Measurements from ENCODE around the gene RABEP1. TPM values are rescaled to one million over a fixed set of nuclear protein-coding genes. Genes with fewer than 3 reads are reported as not detected.

The RABEP1 gene
- total RNA-seq, 2 experiments from 2014 or later: 27.4 to 31.8 TPM

DNA sequence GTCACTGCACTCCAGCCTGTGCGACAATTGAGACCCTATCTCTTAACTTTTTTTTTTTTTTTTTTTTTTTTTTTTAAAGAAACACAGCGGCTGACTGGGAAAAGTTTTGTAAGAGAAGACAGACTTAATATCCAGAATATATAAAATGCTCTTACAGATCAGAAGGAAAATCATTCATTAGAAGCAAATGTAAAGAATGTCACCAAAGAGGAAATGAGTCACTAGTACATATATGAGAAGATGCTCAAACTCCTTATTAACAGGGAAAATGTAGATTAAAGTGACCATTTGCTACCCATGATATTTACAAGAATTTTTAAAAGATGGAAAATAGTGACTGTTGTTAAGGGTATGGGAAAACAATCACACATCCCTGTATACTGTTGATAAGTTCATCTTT lies 48.9 kb downstream of the RABEP1 start:
- Histone ChIP-seq H3K27me3 (ENCODE audit: control insufficient read depth in 1 of 2, insufficient read depth in 2 of 2, low read length in 2 of 2) (no peaks in the 10 kb centered on the region), H3K36me3 (ENCODE audit: insufficient read depth, low read length) (peaks cover 27% of the 10 kb centered on the region), H3K4me3 (ENCODE audit: low read length) (no peak overlapping the region), H3K9me3 (ENCODE audit: control insufficient read depth in 1 of 2, insufficient read depth in 1 of 2, low read length in 2 of 2) (no peaks in the 10 kb centered on the region), H3K27ac (ENCODE audit: low read depth in 1 of 2, low read length in 2 of 2) (no peak overlapping the region), H3K4me1 (ENCODE audit: insufficient read depth, low read length) (no peaks in the 10 kb centered on the region)
- Mint-ChIP-seq H3K4me3 (no peak overlapping the region), H3K4me1 (ENCODE audit: low read depth) (peaks cover 46% of the 10 kb centered on the region), H3K27ac (peak overlapping the region; percentile 52), H3K36me3 (ENCODE audit: low read depth) (peaks cover 53% of the 10 kb centered on the region), H3K27me3 (no peaks in the 10 kb centered on the region), H3K9me3 (no peaks in the 10 kb centered on the region)
- no peak for ATAC-seq (ENCODE audit: poor library complexity)
- intact Hi-C loops (cut with DNase I, micrococcal nuclease): no loop called here
- ChIA-PET POLR2A (no interaction called here), CTCF (interaction anchor here (0.6 to 0.9 kb wide), 2 partner anchors 49 to 82 kb away, joined by 3 read pairs; partner anchors contain the start of gene RABEP1)
- no peak for DNase-seq
- TF ChIP-seq, protein P1, sequence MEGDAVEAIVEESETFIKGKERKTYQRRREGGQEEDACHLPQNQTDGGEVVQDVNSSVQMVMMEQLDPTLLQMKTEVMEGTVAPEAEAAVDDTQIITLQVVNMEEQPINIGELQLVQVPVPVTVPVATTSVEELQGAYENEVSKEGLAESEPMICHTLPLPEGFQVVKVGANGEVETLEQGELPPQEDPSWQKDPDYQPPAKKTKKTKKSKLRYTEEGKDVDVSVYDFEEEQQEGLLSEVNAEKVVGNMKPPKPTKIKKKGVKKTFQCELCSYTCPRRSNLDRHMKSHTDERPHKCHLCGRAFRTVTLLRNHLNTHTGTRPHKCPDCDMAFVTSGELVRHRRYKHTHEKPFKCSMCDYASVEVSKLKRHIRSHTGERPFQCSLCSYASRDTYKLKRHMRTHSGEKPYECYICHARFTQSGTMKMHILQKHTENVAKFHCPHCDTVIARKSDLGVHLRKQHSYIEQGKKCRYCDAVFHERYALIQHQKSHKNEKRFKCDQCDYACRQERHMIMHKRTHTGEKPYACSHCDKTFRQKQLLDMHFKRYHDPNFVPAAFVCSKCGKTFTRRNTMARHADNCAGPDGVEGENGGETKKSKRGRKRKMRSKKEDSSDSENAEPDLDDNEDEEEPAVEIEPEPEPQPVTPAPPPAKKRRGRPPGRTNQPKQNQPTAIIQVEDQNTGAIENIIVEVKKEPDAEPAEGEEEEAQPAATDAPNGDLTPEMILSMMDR (IDR thresholded peaks at IDR 0.05): no peak

DNA sequence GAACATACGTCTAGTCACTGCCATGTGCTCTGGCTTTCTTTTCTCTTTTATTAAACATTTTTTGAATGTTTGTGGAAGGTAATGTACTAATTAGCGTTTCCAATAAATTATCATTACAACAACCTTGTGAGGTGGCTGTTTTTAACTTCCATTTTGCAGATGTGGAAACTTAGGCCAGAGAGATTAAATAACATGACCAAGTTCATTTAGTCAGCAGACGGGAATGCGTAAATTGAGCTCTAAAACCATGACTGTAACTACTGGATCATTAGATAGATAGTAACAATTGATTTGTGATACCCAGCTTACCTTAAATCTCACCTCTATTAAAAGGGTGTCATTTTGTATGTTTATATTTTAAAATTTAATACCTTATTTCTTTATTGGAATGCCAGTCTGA lies 49.4 kb downstream of the RABEP1 start:
- H3K36me3 Mint-ChIP-seq (ENCODE audit: low read depth): peaks cover 57% of the 10 kb centered on the region
- no peak overlapping the region for H3K27ac Mint-ChIP-seq
- POLR2A ChIA-PET: no interaction called here
- ATAC-seq (ENCODE audit: poor library complexity) (no peak), DNase-seq (no peak)
- H3K27me3 ChIP-seq (ENCODE audit: control insufficient read depth in 1 of 2, insufficient read depth in 2 of 2, low read length in 2 of 2): no peaks in the 10 kb centered on the region
- TF ChIP-seq, protein P1 (IDR thresholded peaks at IDR 0.05): no peak
- H3K27ac ChIP-seq (ENCODE audit: low read depth in 1 of 2, low read length in 2 of 2): no peak overlapping the region
- no peaks in the 10 kb centered on the region for H3K9me3 Mint-ChIP-seq
- peaks cover 30% of the 10 kb centered on the region for H3K36me3 ChIP-seq (ENCODE audit: insufficient read depth, low read length)
- H3K4me1 ChIP-seq (ENCODE audit: insufficient read depth, low read length): no peaks in the 10 kb centered on the region
- H3K9me3 ChIP-seq (ENCODE audit: control insufficient read depth in 1 of 2, insufficient read depth in 1 of 2, low read length in 2 of 2): no peaks in the 10 kb centered on the region
- no peaks in the 10 kb centered on the region for H3K27me3 Mint-ChIP-seq
- peaks cover 41% of the 10 kb centered on the region for H3K4me1 Mint-ChIP-seq (ENCODE audit: low read depth)
- H3K4me3 Mint-ChIP-seq: no peak overlapping the region
- intact Hi-C loops (cut with DNase I, micrococcal nuclease): no loop called here
- H3K4me3 ChIP-seq (ENCODE audit: low read length): no peak overlapping the region
- CTCF ChIA-PET: interaction anchor here (0.6 to 0.9 kb wide), 2 partner anchors 50 to 82 kb away, joined by 3 read pairs; partner anchors contain the start of gene RABEP1

DNA sequence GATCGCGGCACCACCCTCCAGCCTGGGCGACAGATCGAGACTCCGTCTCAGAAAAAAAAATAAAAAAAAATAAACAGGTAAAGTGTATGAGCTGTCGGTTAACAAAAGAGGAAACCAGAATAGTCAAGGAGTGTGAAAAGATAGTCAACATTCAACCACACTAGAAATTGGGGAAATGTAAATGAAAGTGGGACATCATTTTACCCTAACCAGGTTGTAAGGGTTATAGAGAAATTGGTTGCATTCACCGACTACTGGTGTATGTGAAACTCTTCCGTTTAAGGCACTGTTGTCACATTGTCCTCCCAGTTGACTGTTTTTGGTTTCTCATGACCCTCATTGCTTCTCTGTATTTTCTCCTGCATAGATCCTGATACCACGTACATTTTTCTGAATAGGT lies 62.8 kb downstream of the RABEP1 start:
- TF ChIP-seq, protein P1 (IDR thresholded peaks at IDR 0.05): no peak
- H3K36me3 ChIP-seq (ENCODE audit: insufficient read depth, low read length): peaks cover 51% of the 10 kb centered on the region
- no peaks in the 10 kb centered on the region for H3K4me1 ChIP-seq (ENCODE audit: insufficient read depth, low read length)
- no peaks in the 10 kb centered on the region for H3K27me3 ChIP-seq (ENCODE audit: control insufficient read depth in 1 of 2, insufficient read depth in 2 of 2, low read length in 2 of 2)
- no peak overlapping the region for H3K4me3 ChIP-seq (ENCODE audit: low read length)
- H3K4me1 Mint-ChIP-seq (ENCODE audit: low read depth): no peaks in the 10 kb centered on the region
- intact Hi-C loops (cut with DNase I, micrococcal nuclease): no loop called here
- no peak for DNase-seq
- no peak for ATAC-seq (ENCODE audit: poor library complexity)
- H3K27me3 Mint-ChIP-seq: no peaks in the 10 kb centered on the region
- POLR2A ChIA-PET: no interaction called here
- CTCF ChIA-PET: no interaction called here
- no peaks in the 10 kb centered on the region for H3K9me3 ChIP-seq (ENCODE audit: control insufficient read depth in 1 of 2, insufficient read depth in 1 of 2, low read length in 2 of 2)
- H3K9me3 Mint-ChIP-seq: no peaks in the 10 kb centered on the region
- no peak overlapping the region for H3K27ac ChIP-seq (ENCODE audit: low read depth in 1 of 2, low read length in 2 of 2)
- H3K4me3 Mint-ChIP-seq: no peak overlapping the region
- peaks cover 59% of the 10 kb centered on the region for H3K36me3 Mint-ChIP-seq (ENCODE audit: low read depth)
- no peak overlapping the region for H3K27ac Mint-ChIP-seq
